Heart right ventricle (tissue), 16 donors: ENCODE results near the gene KCTD2. TPM values are rescaled to one million over a fixed set of nuclear protein-coding genes. Genes with fewer than 3 reads are reported as not detected.

ENCODE experiments used
- ATAC-seq, 8 donors: fragments of 200-7000 bp; cut with Tn5 transposase; one replicate each; pipeline ENCODE4 v1.9.1; 2020; ENCODE audit warnings: mild to moderate bottlenecking in 8 of 8, moderate library complexity in 8 of 8, moderate number of reproducible peaks in 1 of 8
- DNase-seq, 2 donors: peaks; one replicate each; pipeline ENCODE4 v3.0.0-alpha.2; 2020
- H3K27ac ChIP-seq, 10 donors: fragments of 200-600 bp; sonication (generic) in 2 of 10; one replicate each; pipeline versions ENCODE4 v1.5.0 to v1.8.0; 2020 to 2022; ENCODE audit warnings: mild to moderate bottlenecking in 3 of 10
- H3K27me3 ChIP-seq, 7 donors: fragments of 200-600 bp; one replicate each; pipeline ENCODE4 v1.8.0; 2021 to 2022; ENCODE audit warnings: mild to moderate bottlenecking in 2 of 7
- H3K36me3 ChIP-seq, 9 donors: fragments of 200-600 bp; sonication (generic) in 1 of 9; one replicate each; pipeline versions ENCODE4 v1.5.0 to v1.8.0; 2020 to 2022; ENCODE audit warnings: mild to moderate bottlenecking in 2 of 9
- H3K4me1 ChIP-seq, 9 donors: fragments of 200-600 bp; sonication (generic) in 1 of 9; one replicate each; pipeline versions ENCODE4 v1.5.0 to v1.8.0; 2020 to 2022; ENCODE audit warnings: mild to moderate bottlenecking in 4 of 9
- H3K4me3 ChIP-seq, 10 donors: fragments of 200-600 bp; sonication (generic) in 2 of 10; one replicate each; pipeline versions ENCODE4 v1.5.0 to v1.8.0; 2020 to 2022; ENCODE audit warnings: mild to moderate bottlenecking in 7 of 10, moderate library complexity in 2 of 10
- H3K9me3 ChIP-seq, 11 donors: fragments of 200-600 bp in 10 of 11; sonication (generic) in 2 of 11; one replicate each; pipeline versions ENCODE4 v1.5.0 to v1.8.0; 2013 to 2022; ENCODE audit warnings: mild to moderate bottlenecking in 2 of 11, control low read depth in 1 of 11, moderate library complexity in 1 of 11
- CTCF ChIP-seq, 9 donors: fragments of 200-600 bp; sonication (generic) in 2 of 9; IDR thresholded peaks; one replicate each; pipeline versions ENCODE4 v1.5.0 to v1.8.0; 2021 to 2022; ENCODE audit warnings: antibody characterized with exemption in 9 of 9, mild to moderate bottlenecking in 5 of 9, moderate library complexity in 1 of 9
- WGBS, 2 donors: extraction: QIAGEN DNeasy Blood & Tissue Kit; methylation state at CpG; one replicate each; pipeline ENCODE4 v1.1.7; 2013; ENCODE audit warnings: inconsistent platforms in 1 of 2; 5-methylcytosine and 5-hydroxymethylcytosine counted together
- intact Hi-C, 10 donors: fragments of 100-400 bp; cut with DNase I; formaldehyde crosslinking; loops; one replicate each; pipeline versions ENCODE4 v1.11.1 to v1.14.2; 2022
- polyA plus RNA-seq, 2 donors: library from polyadenylated mRNA; stranded (reverse); fragments of 200-250 nt; gene quantifications; one replicate each; pipeline ENCODE4 v1.2.3, GENCODE V29; 2013
- total RNA-seq, 10 donors: library from RNA; stranded (reverse); fragmentation: NEBNext Ultra II Directional in 3 of 10; extraction: Animal tissue kit (Norgen Biotek cat#: 25700) in 3 of 10; gene quantifications; one replicate each; pipeline versions ENCODE4 v1.2.1 to v1.2.4, GENCODE V29; 2021 to 2023
- donor health status: Arrhythmogenic right ventricular cardiomyopathy.
- donor health status: ischemic (EF 13 %, LVEDD 7.1; RV severe dilation, severe dysfunction).
- donor health status: healthy with polysubstance abuse.
- donor health status: DM: no; HTN: yes; CAD: no.
- donor health status: DM: no; HTN: no; CAD: no.
- donor health status: ischemic (EF 25% LVEDD 6.9; RV normal size, moderate dysfunction).
- donor health status: ischemic (EF 25% LVEDD 5.7; RV mildly dilated, moderate dysfunction).
- donor health status: healthy.
- donor health status: DM: yes; HTN: yes; CAD: no.
- donor health status: Ischemic cardiomyopathy.
- donor health status: ischemic (EF 35%, LVEDD 5.7; RV mildly dilated, moderate dysfunction).
- donor health status: nonischemic (EF 11% LVEDD 7.7; RV severe dilation, severe dysfunction).
- donor health status: DM: yes; HTN: yes; CAD: no.
- donor health status: PGD.
- donor health status: ischemic (EF 29% LVEDD 5.4; RV normal size, mild dysfunction).
- donor health status: nonischemic (EF 23%, LVEDD 6.1; RV moderate dilation, normal function).

The KCTD2 gene
- total and polyA plus RNA-seq, 12 donors: 11.8 to 41.1 (median 29.3) TPM

GRCh38 chr17:75110234-75110937 is 63.4 kb downstream of the KCTD2 start:
- DNase-seq: no peak
- peak in 2 of 8 donors; percentile 3 to 7 for ATAC-seq

DNA sequence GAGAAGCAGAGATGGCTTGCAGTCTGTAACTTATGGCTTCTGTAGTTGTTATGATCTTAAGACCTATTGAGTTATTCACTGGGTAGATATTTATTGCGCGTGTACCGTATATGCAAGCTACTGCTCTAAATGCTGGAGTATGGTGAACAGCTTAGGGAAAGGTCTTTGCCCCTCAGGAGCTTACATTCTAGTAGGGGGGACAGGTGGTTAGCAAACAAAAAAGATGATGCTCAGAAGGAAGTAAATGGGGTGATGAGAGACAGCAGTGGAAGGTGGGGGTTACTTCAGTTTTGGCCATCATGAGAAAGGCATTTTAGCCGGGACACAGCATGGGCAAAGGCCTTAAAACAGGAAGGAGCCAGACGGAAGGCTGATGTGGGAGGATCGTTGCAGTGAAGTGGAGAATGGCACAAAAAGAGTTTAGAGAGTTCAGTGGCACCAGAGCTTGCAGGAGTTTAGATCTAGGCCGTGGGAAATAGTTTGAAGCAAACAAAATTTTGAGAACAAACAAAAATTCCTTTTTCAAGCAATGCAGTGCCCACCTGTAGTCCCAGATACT is 64.8 kb downstream of the KCTD2 start:
- ATAC-seq (no peak), DNase-seq (no peak)
- Histone ChIP-seq H3K4me3 (no peak overlapping the region), H3K36me3 (peaks cover 0 to 15% (median 0%) of the 10 kb centered on the region in 9 donors), H3K9me3 (no peaks in the 10 kb centered on the region), H3K4me1 (peaks cover 5 to 64% (median 43%) of the 10 kb centered on the region in 9 donors), H3K27me3 (no peaks in the 10 kb centered on the region), H3K27ac (no peak overlapping the region)
- WGBS, 2 donors: 81 to 85% methylated on average over 7 of the region's 7 CpGs
- intact Hi-C loops: loop anchor here (5.0 to 10.0 kb wide), 13 partner anchors 35 to 303 kb away; partner anchors contain the start of genes NUP85 (in 3 of the 10), JPT1 (in 2 of the 10), SUMO2 (in 2 of the 10) and CDR2L (in 1 of the 10)
- no peak for TF ChIP-seq CTCF (IDR thresholded peaks at IDR 0.05)

More at GRCh38 chr17:75110234-75110937, 63.4 kb downstream of the KCTD2 start:
- WGBS, 2 donors: 23 to 25% methylated on average over 40 of the region's 40 CpGs
- Histone ChIP-seq H3K27me3 (no peaks in the 10 kb centered on the region), H3K4me1 (peaks cover 5 to 59% (median 38%) of the 10 kb centered on the region in 9 donors), H3K36me3 (peaks cover 0 to 6% (median 0%) of the 10 kb centered on the region in 9 donors), H3K9me3 (no peaks in the 10 kb centered on the region), H3K27ac (peak overlapping the region; percentile 35 to 91 (median 86)), H3K4me3 (peak overlapping the region; percentile 68 to 96 (median 86))
- intact Hi-C loops: loop anchor here (5.0 to 10.0 kb wide), 13 partner anchors 33 to 304 kb away; partner anchors contain the start of genes NUP85 (in 3 of the 10), JPT1 (in 2 of the 10), SUMO2 (in 2 of the 10) and CDR2L (in 1 of the 10)
- no peak for TF ChIP-seq CTCF (IDR thresholded peaks at IDR 0.05)

GRCh38 chr17:75113798-75114551 is 67.0 kb downstream of the KCTD2 start:
- TF ChIP-seq CTCF (IDR thresholded peaks at IDR 0.05): peak; percentile 94 to 98 (median 95)
- H3K9me3 ChIP-seq: no peaks in the 10 kb centered on the region
- intact Hi-C loops: loop anchor here (2.0 to 10.0 kb wide), 15 partner anchors 37 to 301 kb away; partner anchors contain the start of genes NUP85 (in 3 of the 10), JPT1 (in 2 of the 10), SUMO2 (in 2 of the 10) and CDR2L (in 1 of the 10)
- H3K4me3 ChIP-seq: peak overlapping the region; percentile 14 to 66 (median 58)
- ATAC-seq: peak; percentile 75 to 90 (median 83)
- peaks cover 0 to 21% (median 0%) of the 10 kb centered on the region in 9 donors for H3K36me3 ChIP-seq
- peaks cover 5 to 66% (median 40%) of the 10 kb centered on the region in 9 donors for H3K4me1 ChIP-seq
- no peaks in the 10 kb centered on the region for H3K27me3 ChIP-seq
- WGBS, 2 donors: 8 to 12% methylated on average over 22 of the region's 22 CpGs
- peak; percentile 76 to 94 for DNase-seq
- H3K27ac ChIP-seq: peak overlapping the region; percentile 55 to 96 (median 90)
